PFSK-1 (cell line): ENCODE results near the gene RNF223. TPM values are rescaled to one million over a fixed set of nuclear protein-coding genes. Genes with fewer than 3 reads are reported as not detected.

Experiments
- FOXP2 ChIP-seq: optimal IDR thresholded peaks from 2 replicates; pipeline ENCODE3; 2011; ENCODE audit warnings: borderline replicate concordance, control low read depth, inconsistent platforms; ENCODE audit not compliant: insufficient read depth; ENCODE audit errors: extremely low read length, extremely low read depth
- POLR2AphosphoS5 ChIP-seq: IDR thresholded peaks from 2 replicates; pipeline ENCODE4 v1.6.1; 2012; ENCODE audit warnings: low read depth, mild to moderate bottlenecking, control low read depth, low read length, moderate library complexity
- REST ChIP-seq, 2 experiments: IDR thresholded peaks; 2 replicates each; pipeline versions ENCODE4 v1.6.1 to v1.8.0; 2011 to 2012; ENCODE audit warnings: low read depth in 2 of 2, low read length in 2 of 2, control low read depth in 1 of 2, inconsistent platforms in 1 of 2, mild to moderate bottlenecking in 1 of 2, moderate library complexity in 1 of 2; ENCODE audit not compliant: insufficient read depth in 1 of 2
- SIN3A ChIP-seq: IDR thresholded peaks from 2 replicates; pipeline ENCODE4 v1.6.1; 2012; ENCODE audit warnings: mild to moderate bottlenecking, low read length, moderate library complexity, borderline replicate concordance; ENCODE audit not compliant: insufficient read depth
- TAF1 ChIP-seq: IDR thresholded peaks from 2 replicates; pipeline ENCODE4 v1.6.1; 2012; ENCODE audit warnings: low read length, control low read depth, borderline replicate concordance; ENCODE audit not compliant: insufficient read depth
- polyA plus RNA-seq: library from polyadenylated mRNA; unstranded; fragments of >200 nt; gene quantifications from one replicate; pipeline ENCODE4 v1.2.1, GENCODE V29; 2012; ENCODE audit warnings: low read depth, missing spikeins; ENCODE audit not compliant: insufficient read length

Gene RNF223
- not detected for polyA plus RNA-seq

- TF ChIP-seq REST (IDR thresholded peaks at IDR 0.05; ENCODE audit: insufficient read depth in 1 of 2, low read depth in 2 of 2, low read length in 2 of 2) (no peak), TAF1 (no peak), POLR2AphosphoS5 (no peak), SIN3A (no peak), FOXP2 (no peak)
These were observed at the start of gene RNF223 for GRCh38 chr1:1073743-1074587. TSS of gene RNF223 (minus strand) at chr1:1074306. CDS start at chr1:1072566, 1,740 bp downstream.

GRCh38 chr1:1122981-1123480 lies 48.9 kb upstream of the RNF223 start:
- no peak for TF ChIP-seq FOXP2
- TF ChIP-seq SIN3A = no peak
- no peak for TF ChIP-seq REST (IDR thresholded peaks at IDR 0.05; ENCODE audit: insufficient read depth in 1 of 2, low read depth in 2 of 2, low read length in 2 of 2)
- TF ChIP-seq POLR2AphosphoS5 = no peak
- TF ChIP-seq TAF1 = no peak

- TF ChIP-seq FOXP2 = peak; percentile 58
- TF ChIP-seq TAF1 = no peak
- no peak for TF ChIP-seq POLR2AphosphoS5
- TF ChIP-seq REST (IDR thresholded peaks at IDR 0.05; ENCODE audit: insufficient read depth in 1 of 2, low read depth in 2 of 2, low read length in 2 of 2) = no peak
- TF ChIP-seq SIN3A = no peak
These were observed 48.1 kb upstream of the RNF223 start for GRCh38 chr1:1122078-1122811.

- TF ChIP-seq REST (IDR thresholded peaks at IDR 0.05; ENCODE audit: insufficient read depth in 1 of 2, low read depth in 2 of 2, low read length in 2 of 2) (no peak), TAF1 (no peak), FOXP2 (no peak), POLR2AphosphoS5 (no peak), SIN3A (no peak)
These were observed 47.5 kb upstream of the RNF223 start for GRCh38 chr1:1121611-1122077.
